ENCODE data around the gene IFITM5.

Gene IFITM5

DNA sequence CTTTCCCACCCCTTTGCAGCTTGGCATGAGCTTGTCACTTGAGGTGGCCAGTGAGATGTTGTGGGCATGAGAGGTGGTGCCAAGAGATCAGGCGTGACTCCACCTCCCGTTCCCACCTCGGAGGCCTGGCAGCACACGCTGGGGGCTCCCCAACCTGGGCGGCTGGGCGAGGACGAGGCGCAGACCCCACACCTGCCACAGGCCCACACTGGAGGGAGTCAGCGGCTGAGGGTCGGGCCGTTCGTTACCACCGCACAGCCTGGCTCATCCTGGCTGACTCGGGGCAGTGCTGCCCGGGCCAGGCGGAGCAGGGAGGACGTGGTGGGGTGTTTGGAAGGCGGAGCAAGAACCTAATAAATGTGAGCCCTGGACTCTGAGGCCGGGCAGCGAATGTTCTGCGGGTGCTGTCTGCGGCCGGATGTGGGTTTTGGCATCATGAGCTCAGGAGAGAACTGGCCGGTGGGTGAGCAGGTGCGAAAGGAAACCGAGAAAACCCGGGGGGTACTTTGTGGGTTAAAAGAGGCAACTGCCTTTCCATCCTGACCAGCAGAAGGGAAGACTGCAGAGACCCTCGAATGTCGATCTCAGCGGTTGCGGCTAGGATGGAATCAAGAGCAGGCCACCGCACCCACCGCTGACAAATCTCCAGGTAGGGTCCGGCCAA lies 31.5 kb upstream of the IFITM5 start:
- ChIA-PET CTCF (interaction anchor here (0.7 to 2.3 kb wide), 2 partner anchors 25 to 27 kb away, joined by 4 to 8 read pairs; no protein-coding TSS in a partner anchor), POLR2A (no interaction called here)
- Histone ChIP-seq H3K27ac (ENCODE audit: extremely low read depth, low read depth, low read length) (no peak overlapping the region), H3K4me3 (ENCODE audit: low read depth, low read length) (no peak overlapping the region), H3K9me3 (ENCODE audit: control insufficient read depth, insufficient read depth, low read depth, low read length) (no peaks in the 10 kb centered on the region), H3K4me1 (ENCODE audit: control insufficient read depth, insufficient read depth, low read length) (no peaks in the 10 kb centered on the region), H3K36me3 (ENCODE audit: control insufficient read depth in 2 of 2, insufficient read depth in 1 of 2, low read length in 2 of 2) (no peaks in the 10 kb centered on the region)
- TF ChIP-seq ZNF221 (tag by site-specific recombination; IDR thresholded peaks at IDR 0.05; ENCODE audit: borderline replicate concordance) = no peak
- no peak for TF ChIP-seq ZNF510 (tag by site-specific recombination; IDR thresholded peaks at IDR 0.05; ENCODE audit: insufficient replicate concordance)
- TF ChIP-seq ZNF792 (tag by site-specific recombination; IDR thresholded peaks at IDR 0.05) = no peak
- TF ChIP-seq, protein P1, sequence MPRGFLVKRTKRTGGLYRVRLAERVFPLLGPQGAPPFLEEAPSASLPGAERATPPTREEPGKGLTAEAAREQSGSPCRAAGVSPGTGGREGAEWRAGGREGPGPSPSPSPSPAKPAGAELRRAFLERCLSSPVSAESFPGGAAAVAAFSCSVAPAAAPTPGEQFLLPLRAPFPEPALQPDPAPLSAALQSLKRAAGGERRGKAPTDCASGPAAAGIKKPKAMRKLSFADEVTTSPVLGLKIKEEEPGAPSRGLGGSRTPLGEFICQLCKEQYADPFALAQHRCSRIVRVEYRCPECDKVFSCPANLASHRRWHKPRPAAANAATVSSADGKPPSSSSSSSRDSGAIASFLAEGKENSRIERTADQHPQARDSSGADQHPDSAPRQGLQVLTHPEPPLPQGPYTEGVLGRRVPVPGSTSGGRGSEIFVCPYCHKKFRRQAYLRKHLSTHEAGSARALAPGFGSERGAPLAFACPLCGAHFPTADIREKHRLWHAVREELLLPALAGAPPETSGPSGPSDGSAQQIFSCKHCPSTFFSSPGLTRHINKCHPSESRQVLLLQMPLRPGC (tag by site-specific recombination; IDR thresholded peaks at IDR 0.05) = no peak
- TF ChIP-seq ZBTB7A (tag by site-specific recombination; IDR thresholded peaks at IDR 0.05; ENCODE audit: low read depth) = no peak
- TF ChIP-seq ZNF138 (tag by site-specific recombination; IDR thresholded peaks at IDR 0.05; ENCODE audit: borderline replicate concordance) = no peak
- TF ChIP-seq ZNF768 (tag by site-specific recombination; IDR thresholded peaks at IDR 0.05) = no peak
- TF ChIP-seq ZNF19 (tag by site-specific recombination; IDR thresholded peaks at IDR 0.05; ENCODE audit: low read depth) = no peak

DNA sequence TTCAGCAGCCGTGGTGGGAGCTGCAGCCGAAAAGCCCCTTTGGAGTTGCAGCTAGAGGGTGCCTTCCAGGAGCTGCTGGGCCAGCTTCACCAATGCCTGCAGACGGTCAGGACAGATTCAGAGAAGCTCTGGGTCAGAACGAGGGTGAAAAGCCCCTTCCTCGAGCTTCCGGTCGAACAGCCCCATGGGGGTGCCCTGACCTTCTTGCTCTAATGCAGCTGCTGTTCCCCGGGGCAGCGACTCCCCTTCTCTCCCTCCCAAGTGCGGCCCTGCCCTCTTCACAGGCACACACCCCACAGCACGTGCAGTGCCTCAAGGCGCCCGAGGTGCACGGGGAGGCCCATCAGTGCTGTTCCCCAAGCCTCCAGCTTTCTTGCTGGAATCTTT lies 31.0 kb upstream of the IFITM5 start:
- H3K36me3 ChIP-seq (ENCODE audit: control insufficient read depth in 2 of 2, insufficient read depth in 1 of 2, low read length in 2 of 2) = no peaks in the 10 kb centered on the region
- no peak for TF ChIP-seq ZNF404 (tag by site-specific recombination; IDR thresholded peaks at IDR 0.05)
- TF ChIP-seq GLIS2 (tag by site-specific recombination; IDR thresholded peaks at IDR 0.05) = no peak
- TF ChIP-seq ZNF324 (tag by site-specific recombination; IDR thresholded peaks at IDR 0.05) = no peak
- TF ChIP-seq, protein P2, sequence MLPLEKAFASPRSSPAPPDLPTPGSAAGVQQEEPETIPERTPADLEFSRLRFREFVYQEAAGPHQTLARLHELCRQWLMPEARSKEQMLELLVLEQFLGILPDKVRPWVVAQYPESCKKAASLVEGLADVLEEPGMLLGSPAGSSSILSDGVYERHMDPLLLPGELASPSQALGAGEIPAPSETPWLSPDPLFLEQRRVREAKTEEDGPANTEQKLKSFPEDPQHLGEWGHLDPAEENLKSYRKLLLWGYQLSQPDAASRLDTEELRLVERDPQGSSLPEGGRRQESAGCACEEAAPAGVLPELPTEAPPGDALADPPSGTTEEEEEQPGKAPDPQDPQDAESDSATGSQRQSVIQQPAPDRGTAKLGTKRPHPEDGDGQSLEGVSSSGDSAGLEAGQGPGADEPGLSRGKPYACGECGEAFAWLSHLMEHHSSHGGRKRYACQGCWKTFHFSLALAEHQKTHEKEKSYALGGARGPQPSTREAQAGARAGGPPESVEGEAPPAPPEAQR (tag by site-specific recombination; IDR thresholded peaks at IDR 0.05) = no peak
- no peak for TF ChIP-seq ZNF157 (tag by site-specific recombination; IDR thresholded peaks at IDR 0.05)
- no peak for TF ChIP-seq ZFP69B (tag by site-specific recombination; IDR thresholded peaks at IDR 0.05)
- no peak for TF ChIP-seq GFI1B (tag by site-specific recombination; IDR thresholded peaks at IDR 0.05)
- no peak for TF ChIP-seq PRDM1 (tag by site-specific recombination; IDR thresholded peaks at IDR 0.05)
- no peak for TF ChIP-seq MZF1 (tag by site-specific recombination; IDR thresholded peaks at IDR 0.05; ENCODE audit: borderline replicate concordance)
- no peak for TF ChIP-seq ZNF354C (tag by site-specific recombination; IDR thresholded peaks at IDR 0.05; ENCODE audit: borderline replicate concordance, low read depth)
- TF ChIP-seq ZNF311 (tag by site-specific recombination; IDR thresholded peaks at IDR 0.05; ENCODE audit: borderline replicate concordance) = no peak
- no peak for TF ChIP-seq ZNF664 (tag by site-specific recombination; IDR thresholded peaks at IDR 0.05)
- H3K9me3 ChIP-seq (ENCODE audit: control insufficient read depth, insufficient read depth, low read depth, low read length) = no peaks in the 10 kb centered on the region
- ChIA-PET CTCF (interaction anchor here (1.5 to 2.3 kb wide), 2 partner anchors 13 to 25 kb away, joined by 6 to 8 read pairs; no protein-coding TSS in a partner anchor), POLR2A (no interaction called here)
- H3K4me1 ChIP-seq (ENCODE audit: control insufficient read depth, insufficient read depth, low read length) = no peaks in the 10 kb centered on the region
- H3K4me3 ChIP-seq (ENCODE audit: low read depth, low read length) = no peak overlapping the region
- H3K27ac ChIP-seq (ENCODE audit: extremely low read depth, low read depth, low read length) = no peak overlapping the region

DNA sequence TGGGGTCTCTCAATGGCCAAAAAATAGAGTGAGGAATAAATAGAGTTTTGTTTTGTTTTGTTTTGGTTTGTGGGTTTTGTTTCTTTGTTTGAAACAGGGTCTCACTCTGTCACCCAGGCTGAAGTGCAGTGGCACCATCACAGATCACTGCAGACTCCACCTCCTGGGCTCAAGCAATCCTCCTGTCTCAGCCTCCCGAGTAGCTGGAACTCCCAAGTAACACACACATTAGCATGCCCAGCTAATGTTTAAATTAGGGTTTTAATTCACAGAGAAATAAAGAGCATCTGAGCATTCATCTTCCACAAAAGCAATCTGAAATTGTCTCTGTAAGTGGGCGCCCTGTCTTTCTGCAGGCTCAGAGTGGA lies 30.5 kb upstream of the IFITM5 start:
- CTCF ChIA-PET = interaction anchor here (1.3 to 2.3 kb wide), 3 partner anchors 13 to 24 kb away, joined by 5 to 8 read pairs (median 6); no protein-coding TSS in a partner anchor
- Histone ChIP-seq H3K9me3 (ENCODE audit: control insufficient read depth, insufficient read depth, low read depth, low read length) (no peaks in the 10 kb centered on the region), H3K27ac (ENCODE audit: extremely low read depth, low read depth, low read length) (no peak overlapping the region), H3K4me1 (ENCODE audit: control insufficient read depth, insufficient read depth, low read length) (no peaks in the 10 kb centered on the region), H3K4me3 (ENCODE audit: low read depth, low read length) (no peak overlapping the region), H3K36me3 (ENCODE audit: control insufficient read depth in 2 of 2, insufficient read depth in 1 of 2, low read length in 2 of 2) (no peaks in the 10 kb centered on the region)
- POLR2A ChIA-PET = interaction anchor here (1.1 kb wide), 1 partner anchor 123 kb away, joined by 4 read pairs; no protein-coding TSS in a partner anchor
- no peak for TF ChIP-seq SCRT1 (tag by site-specific recombination; IDR thresholded peaks at IDR 0.05; ENCODE audit: borderline replicate concordance)
- no peak for TF ChIP-seq ZFP41 (tag by site-specific recombination; IDR thresholded peaks at IDR 0.05; ENCODE audit: borderline replicate concordance)
- TF ChIP-seq ZNF510 (tag by site-specific recombination; IDR thresholded peaks at IDR 0.05; ENCODE audit: insufficient replicate concordance) = no peak
- TF ChIP-seq KLF8 (tag by site-specific recombination; IDR thresholded peaks at IDR 0.05) = no peak
- no peak for TF ChIP-seq ZNF677 (tag by site-specific recombination; IDR thresholded peaks at IDR 0.05)
- TF ChIP-seq, protein P3, sequence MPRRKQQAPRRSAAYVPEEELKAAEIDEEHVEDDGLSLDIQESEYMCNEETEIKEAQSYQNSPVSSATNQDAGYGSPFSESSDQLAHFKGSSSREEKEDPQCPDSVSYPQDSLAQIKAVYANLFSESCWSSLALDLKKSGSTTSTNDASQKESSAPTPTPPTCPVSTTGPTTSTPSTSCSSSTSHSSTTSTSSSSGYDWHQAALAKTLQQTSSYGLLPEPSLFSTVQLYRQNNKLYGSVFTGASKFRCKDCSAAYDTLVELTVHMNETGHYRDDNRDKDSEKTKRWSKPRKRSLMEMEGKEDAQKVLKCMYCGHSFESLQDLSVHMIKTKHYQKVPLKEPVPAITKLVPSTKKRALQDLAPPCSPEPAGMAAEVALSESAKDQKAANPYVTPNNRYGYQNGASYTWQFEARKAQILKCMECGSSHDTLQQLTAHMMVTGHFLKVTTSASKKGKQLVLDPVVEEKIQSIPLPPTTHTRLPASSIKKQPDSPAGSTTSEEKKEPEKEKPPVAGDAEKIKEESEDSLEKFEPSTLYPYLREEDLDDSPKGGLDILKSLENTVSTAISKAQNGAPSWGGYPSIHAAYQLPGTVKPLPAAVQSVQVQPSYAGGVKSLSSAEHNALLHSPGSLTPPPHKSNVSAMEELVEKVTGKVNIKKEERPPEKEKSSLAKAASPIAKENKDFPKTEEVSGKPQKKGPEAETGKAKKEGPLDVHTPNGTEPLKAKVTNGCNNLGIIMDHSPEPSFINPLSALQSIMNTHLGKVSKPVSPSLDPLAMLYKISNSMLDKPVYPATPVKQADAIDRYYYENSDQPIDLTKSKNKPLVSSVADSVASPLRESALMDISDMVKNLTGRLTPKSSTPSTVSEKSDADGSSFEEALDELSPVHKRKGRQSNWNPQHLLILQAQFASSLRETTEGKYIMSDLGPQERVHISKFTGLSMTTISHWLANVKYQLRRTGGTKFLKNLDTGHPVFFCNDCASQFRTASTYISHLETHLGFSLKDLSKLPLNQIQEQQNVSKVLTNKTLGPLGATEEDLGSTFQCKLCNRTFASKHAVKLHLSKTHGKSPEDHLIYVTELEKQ (tag by site-specific recombination; IDR thresholded peaks at IDR 0.05; ENCODE audit: borderline replicate concordance) = no peak
- TF ChIP-seq ZNF174 (tag by site-specific recombination; IDR thresholded peaks at IDR 0.05) = no peak
- no peak for TF ChIP-seq ZNF19 (tag by site-specific recombination; IDR thresholded peaks at IDR 0.05; ENCODE audit: low read depth)
- no peak for TF ChIP-seq ZNF664 (tag by site-specific recombination; IDR thresholded peaks at IDR 0.05)

Data from HEK293 (cell line).